Myocyte (in vitro differentiated cells): Measurements from ENCODE around the gene GAL. TPM values are rescaled to one million over a fixed set of nuclear protein-coding genes. Genes with fewer than 3 reads are reported as not detected.

ENCODE experiments used
- DNase-seq: peaks from one replicate; pipeline ENCODE4 v3.0.0-alpha.2; 2012; ENCODE audit warnings: low read depth
- total RNA-seq: library from RNA; depleted of rRNA; stranded (reverse); fragments of >200 nt; gene quantifications from 2 replicates; pipeline ENCODE4 v1.2.3, GENCODE V29; 2014

GAL gene
- total RNA-seq, 1 donor from 2014 or later: not detected

DNA sequence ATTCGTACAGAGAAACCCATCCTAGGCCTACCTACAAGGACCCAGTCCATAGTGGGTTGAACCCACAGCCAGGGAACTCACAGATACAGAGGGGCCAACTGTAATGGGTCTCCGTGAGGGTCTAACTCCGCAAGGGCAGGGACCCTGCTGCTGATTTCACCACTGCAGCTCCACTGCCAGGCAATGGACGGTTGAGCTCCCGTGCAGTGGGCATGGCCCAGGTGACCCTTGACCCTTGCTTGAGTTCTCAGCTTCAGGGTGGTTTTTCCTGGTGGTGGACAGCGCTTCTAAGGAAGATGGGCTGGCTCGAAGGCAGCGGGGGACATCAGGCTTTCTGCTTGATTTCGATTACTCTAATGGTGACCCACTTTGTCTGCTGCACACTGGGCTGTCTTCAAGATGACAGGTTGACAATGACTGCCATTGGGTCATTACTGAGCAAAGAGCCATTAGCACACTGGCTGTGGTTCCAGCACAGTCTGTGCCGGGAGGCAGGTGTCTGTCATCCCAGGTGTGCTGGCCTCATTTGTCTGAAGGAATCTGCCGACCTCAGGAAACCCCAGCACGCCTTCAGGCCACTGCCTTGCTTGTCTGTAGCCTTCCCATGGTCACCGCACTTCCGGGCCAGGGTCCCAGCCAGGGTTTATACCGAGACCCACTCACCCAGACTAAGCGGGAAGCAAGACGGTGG lies 3.7 kb upstream of the GAL start:
- no peak for DNase-seq

DNA sequence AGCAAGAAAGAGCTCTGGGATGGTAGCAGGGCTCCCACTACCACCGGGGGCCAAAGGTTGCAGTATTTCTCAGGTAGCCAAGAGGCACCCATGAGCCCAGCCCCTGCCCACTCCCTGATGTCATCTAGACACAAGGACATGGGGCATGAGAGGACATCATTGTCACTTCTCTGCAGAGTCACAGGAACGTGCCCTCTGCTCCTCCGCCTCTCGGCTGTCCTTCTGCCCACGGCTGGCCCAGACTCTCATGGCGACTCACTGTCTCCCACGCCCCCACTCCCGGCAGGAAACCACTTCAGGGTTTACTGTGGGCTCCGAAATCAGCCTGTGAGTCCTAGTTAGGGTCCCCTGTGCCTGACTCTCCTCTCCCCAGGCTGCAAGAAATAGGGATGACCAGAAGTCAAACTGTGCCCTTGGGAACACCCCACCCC lies 1.8 kb upstream of the GAL start:
- no peak for DNase-seq

DNA sequence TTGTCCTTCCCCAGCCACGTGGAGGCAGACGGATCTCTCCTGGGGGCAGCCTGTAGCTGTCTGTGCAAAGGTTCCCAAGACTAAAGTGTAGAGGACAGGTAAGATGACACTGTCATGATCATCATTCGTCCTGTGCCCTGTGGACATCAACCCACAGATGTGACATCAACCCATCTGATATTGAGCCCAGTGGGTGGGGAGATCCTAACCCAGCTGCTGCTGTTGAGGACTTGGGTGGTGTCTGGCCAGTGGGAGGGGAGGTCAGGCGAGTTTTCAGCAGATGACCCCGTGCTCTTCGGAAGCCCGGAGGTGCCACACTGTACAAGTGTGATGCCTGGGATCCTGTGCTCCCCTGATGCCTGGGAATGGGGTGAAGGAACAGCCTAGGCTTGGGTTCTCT lies 1.2 kb upstream of the GAL start:
- no peak for DNase-seq

DNA sequence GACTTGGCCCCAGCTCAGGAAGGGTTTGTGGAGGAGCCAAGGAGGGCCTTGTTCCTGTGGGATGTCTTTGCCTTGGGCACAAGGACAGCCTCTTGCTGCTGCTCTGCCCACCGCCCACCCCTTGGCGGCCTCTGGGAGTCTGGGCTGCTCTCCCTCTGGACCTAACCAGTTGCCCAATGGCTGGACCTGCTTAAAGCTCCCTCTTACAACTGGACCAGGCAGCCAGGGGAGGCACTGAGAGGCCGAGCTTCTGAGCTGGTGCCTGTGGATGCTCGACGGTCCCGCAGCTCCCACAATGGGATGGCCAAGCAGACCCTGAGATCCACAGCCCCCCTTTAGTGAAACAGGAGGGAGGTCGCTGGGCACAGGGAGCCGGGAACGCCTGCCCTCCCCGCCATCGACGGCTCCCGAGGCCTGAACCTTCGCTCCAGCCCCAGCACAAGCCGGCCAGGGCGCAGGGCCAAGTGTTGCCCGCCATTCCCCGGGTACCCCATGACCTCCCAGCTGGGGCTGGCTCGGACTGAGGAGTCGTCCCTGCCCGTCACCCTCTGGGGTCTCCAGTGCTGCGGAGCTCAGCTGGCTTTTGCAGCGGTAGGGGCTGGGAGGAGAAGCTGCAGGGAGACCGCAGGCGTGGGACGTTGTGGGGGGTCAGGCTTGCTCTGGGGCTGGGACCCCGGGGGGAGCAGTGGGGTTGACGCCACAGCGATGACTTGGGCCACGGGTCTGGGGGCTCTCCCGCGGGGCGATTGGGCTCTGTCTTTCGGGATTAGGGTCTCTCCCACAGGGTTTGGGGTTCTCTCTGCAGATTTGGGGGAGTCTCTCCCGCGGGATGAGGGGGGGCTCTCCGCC lies 584 bp upstream of the GAL start:
- DNase-seq: no peak

DNA sequence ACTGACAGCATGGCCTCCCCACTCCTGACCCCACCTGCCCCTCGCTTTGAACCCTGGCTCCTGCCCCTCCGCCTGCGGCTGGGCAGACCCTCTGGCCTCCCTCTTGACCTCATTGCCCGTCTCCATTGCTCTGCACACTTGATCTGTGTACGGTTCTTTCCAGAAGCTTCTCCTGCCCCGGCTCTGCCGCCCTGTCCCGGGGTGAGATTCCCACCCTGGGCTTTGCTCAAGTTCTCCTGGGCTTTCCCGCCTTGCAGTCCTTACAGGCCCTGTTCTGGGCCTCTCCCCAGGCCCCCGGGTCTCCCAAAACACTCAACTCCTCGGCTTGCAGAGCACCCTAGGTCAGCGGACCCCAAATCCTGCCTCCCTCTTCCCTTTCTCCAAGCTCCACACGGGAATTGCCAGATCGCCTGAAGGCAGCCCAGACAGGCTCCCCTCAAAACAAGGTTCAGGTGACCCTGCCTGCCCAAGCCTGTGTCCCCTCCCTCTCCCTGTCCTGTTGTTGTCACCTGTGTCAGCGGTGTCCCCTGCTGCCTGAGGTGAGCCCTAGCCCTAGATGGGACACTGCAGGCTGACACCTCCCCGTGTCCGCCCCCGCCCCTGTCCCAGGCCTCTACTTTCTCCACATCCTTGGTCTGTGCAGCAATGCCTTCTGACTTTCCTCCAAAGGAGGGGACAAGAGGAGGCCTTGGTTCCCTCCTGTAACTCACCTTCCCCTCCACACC lies 1.5 kb downstream of the GAL start:
- DNase-seq: no peak

DNA sequence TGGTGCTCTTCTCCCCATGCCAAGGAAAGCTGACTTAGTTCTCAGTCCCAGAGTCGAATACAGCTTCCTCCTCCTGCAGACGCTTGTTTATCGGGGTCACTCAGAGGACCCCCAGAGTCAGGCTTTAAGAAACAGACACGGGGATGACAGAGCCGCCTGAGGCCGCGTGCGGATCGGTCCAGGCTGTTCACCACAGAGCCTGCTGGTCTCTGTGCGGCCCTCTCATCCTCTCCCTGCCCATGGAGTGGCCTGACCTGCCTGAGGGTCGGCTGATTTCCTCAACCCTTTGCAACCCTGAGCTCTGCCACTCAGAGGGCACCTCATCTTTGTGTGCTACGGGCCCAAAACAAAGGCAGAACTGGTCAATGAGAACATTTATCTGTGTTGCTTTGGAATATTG lies 2.1 kb downstream of the GAL start:
- DNase-seq: no peak

DNA sequence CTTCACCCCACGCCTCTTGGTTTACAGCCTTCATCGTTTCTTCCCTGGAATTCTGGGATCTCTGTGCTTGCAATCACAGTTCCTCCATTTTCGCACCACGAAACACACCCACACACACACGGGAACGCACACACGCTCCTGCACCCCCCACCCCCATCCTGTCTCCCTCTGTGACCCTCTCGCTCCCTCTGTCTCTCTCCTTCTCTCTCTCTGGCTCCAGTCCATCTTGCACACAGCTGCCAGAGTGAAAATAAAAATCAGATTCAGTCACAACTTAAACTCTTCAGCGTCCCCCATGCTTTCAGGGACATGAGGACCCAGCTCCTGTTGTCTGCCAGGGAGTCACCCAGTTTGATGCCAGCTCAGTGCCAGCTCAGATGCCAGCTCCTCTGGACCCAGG lies 3.0 kb downstream of the GAL start:
- no peak for DNase-seq

DNA sequence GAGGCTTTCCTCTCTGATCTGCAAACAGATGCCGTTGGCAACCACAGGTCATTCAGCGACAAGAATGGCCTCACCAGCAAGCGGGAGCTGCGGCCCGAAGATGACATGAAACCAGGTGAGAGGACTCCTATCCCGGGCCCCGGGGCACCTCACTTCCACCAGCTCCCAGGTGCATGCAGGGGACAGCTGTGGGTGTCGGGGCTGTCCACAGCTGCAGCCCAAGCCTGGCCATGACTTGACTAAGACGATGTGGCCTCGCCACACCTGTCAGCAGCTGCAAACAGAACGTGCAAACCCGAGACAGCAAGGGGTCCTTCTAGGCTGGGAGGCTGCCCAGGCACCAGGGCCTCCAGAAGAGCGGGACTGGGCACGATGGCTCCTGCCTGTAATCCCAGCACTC lies 3.6 kb downstream of the GAL start:
- no peak for DNase-seq

DNA sequence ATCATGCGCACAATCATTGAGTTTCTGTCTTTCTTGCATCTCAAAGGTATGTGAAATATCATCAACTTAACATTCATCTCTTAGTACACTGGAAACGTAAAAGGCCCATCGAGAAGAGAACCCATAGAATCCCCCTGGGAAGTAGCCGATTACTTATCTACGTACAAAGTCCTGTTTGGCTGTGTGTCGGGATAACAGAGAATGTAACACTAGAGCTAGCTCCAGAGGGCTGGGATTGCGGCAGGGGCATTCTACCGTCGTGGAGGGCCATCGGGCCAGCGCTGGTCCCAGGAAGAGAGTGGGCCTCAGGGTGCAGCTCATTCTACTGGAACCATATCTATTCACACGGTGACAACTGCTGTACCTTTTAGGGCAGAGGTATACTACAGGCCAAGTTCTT lies 4.5 kb downstream of the GAL start:
- DNase-seq: no peak

DNA sequence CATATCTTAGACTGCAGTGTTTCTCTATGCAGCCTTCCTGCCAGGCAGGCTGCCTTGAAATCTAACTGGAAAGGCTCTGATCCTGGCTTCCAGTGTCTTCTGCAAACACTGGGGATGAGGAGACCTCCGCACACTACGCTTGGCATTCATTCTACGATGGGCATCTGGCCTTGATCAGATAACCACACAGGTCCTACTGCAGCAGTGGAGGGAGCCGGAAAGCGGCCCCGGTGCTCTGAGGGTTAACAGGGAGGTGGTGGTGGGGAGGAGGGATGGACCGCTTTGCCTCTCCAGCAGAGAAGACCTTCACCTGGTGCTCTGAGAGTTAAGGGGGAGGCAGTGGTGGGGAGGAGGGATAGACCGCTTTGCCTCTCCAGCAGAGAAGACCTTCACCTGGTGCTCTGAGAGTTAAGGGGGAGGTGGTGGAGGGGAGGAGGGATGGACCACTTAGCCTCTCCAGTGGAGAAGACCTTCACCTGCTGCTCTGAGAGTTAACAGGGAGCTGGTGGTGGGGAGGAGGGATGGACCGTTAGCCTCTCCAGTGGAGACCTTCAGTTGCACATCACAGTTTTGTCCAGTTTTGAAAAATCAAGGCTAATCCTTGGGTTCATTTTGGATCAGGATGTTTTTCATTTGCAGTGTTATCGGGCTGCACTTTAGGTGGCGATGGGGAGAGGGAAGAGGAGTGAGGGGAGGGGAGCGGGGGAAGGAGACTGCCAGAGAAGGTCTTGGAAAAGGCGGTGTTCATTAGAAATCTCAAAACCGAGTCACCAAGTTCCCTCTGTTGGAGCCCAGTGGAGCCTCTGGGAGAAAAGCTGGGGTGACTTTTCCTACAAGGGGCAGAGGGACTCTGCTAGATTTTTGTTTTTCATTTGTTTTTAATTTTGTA lies 5.6 kb downstream of the GAL start:
- no peak for DNase-seq

DNA sequence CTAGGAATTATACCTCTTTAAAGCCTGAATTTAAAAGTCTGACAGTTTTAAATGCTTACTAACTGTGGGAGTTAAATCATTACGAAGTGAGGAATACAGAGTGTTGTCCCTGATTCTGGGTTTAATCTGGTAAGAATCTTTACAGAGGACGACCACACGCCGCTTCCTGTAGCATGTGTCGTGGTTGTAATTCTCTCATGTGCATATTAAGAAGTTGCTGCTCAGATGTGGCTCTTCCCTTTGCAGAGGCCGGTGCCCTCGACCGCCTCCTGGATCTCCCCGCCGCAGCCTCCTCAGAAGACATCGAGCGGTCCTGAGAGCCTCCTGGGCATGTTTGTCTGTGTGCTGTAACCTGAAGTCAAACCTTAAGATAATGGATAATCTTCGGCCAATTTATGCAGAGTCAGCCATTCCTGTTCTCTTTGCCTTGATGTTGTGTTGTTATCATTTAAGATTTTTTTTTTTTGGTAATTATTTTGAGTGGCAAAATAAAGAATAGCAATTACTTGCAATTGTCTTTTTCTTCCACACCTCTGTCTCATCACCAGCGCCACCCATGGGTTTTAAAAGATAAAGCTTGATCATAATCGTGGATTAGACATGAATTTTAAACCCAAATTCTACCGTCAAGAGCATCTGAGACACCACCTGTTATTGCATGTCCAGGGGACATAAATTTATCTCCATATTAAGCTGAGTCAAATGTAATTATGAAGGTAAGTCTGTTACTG lies 6.5 kb downstream of the GAL start:
- no peak for DNase-seq

DNA sequence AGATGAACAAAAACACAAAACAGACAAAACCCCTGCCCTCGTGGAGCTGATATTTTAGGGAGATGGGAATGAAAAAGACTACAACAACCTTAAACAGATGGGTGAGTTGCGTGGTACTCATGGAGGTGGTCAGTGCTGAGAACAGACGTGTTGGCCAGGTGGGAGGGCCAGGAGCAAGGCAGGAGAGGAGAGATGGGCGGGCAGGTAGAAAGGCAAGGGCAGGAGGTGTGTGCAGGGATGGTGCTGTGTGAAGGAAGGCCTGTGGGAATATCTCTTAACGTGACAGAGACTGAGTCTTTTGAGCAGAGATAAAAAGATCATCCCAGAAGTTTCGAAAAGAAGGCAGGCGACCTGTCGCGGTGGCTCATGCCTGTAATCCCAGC lies 7.0 kb downstream of the GAL start:
- DNase-seq: no peak

DNA sequence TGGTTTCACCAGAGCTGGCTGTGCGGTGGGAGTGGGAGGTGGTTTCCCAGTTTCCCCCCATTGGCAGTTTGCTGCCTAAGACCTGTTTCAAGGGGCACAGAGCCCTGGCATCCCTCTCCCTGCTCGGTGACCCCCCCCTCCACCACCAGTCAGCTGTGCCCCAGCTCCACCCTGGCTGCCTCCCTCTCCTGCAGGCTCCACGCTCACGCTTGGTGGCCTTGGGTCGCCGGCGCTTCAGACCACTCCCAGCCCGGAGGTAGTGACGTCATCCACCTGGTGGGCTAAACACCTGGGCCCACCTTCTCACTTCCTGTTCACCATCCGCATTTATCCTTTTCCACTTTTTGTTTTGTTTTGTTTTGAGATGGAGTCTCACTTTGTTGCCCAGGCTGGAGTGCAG lies 7.8 kb downstream of the GAL start:
- no peak for DNase-seq

DNA sequence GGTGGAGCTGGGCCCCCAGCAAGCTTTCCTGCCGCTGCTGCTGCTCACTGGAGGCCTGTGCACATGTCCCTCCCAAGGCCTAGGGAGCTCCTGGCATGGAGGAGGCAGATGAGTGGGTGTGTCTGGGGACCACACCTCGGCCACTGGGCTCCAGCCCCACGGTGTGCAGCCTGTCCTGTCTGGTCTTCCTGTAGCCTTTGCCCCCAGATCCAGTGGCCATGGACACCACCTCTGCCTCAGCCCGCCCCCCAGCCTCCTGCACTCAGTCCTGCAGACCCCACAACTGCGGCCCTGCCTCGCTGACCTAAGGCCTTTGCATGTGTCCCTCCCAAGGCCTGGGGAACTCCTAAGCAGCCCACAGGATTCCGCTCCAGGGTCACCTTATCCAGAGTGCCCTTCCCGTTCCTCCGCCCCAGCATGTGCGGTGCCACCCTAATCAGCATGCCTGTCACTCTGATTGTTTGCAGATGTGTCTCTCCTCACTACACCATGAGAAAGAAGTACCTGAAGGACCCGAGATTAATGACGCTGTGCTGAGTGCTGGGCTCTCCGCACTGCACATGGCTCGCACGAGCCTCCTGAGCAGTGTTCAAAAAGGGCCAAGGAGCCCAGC lies 8.6 kb downstream of the GAL start:
- no peak for DNase-seq

DNA sequence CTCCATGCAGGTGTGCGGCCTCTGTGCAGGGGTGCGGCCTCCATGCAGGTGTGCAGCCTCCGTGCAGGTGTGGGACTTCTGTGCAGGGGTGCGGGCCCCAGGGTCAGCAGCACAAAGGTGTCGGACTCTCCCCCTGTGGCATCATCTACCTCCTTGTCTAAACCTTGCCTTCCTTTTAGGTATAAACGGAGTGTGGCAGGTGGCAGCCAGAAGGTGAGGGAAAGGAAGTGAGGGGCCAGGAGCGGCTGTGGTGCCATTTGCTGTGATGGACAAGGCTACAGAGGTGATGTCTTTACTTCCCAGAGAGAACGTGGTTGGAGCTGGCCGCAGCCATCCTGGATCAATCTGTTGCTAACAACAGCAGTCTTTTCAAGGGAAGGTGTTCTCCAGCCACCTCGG lies 9.1 kb downstream of the GAL start:
- DNase-seq: no peak

DNA sequence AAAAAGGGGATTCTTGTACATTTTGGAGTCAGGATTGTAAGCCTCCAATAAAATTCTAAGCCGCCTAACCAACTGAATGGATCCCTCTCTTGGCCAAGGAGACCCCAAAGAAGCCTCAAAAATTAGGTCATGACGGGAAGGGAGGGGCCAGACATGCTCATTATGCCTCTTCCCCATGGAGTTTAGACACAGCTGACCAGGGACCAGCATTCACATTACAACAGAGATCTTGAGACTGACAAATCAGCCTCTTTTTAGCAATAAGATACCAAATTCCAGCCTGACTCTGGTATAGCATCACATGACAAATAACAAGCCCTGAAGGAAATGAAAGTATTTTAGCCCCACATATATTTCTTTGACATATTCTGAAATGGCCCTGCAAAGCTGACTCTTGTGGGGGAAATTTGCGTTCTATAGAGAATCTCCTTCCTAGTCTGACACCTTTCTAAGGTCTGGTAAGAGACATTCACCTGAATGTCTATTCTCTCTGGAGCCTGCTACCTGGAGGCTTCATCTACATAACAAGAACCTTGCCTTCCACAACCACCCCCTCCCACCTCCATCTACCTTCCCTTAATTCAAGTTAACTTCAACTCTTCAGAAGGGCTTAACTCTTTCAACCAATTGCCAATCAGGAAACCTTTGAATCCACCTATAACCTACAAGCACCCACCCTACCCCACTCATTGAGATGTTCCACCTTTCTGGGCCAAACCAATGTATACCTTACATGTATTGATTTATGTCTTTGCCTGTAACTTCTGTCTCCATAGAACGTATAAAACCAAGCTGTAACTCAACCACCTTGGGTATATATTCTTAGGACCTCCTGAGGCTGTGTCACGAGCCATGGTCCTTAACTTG lies 10.3 kb downstream of the GAL start:
- no peak for DNase-seq

DNA sequence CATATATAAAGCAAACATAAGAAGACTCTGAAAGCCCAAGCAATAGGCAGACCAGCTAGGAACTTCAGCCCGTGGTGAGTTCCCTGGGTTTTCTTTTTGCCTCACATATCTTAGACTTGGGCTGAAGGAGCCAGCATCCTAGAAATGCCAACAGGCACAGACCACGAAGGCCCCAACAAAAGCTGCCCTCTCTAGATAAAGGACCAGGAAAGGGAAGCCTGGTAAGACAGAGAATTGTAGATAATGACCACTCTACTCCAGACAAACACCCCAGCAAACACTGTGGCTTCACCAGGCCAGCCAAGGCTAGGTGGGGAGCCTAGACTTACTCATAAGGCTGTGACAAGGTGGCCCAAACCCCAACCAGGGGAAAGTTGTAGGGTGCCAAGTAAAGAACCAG lies 11.2 kb downstream of the GAL start:
- DNase-seq: no peak

DNA sequence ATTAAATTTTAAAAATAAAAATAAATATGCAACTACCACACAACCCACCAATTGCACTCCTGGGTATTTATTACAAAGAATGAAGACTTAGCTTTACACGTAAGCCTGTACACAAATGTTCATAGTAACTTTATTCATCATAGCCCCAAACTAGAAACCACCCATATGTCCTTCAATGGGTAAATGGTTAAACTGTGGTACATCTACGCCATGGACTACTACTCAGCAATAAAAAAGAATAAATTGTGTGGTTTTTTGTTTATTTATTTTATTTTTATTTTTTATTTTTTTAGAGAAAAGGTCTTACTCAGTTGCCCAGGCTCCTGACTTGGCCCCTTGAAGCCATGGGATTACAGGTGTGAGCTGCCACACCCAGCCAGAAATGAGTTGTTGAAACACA lies 14.6 kb downstream of the GAL start:
- no peak for DNase-seq

DNA sequence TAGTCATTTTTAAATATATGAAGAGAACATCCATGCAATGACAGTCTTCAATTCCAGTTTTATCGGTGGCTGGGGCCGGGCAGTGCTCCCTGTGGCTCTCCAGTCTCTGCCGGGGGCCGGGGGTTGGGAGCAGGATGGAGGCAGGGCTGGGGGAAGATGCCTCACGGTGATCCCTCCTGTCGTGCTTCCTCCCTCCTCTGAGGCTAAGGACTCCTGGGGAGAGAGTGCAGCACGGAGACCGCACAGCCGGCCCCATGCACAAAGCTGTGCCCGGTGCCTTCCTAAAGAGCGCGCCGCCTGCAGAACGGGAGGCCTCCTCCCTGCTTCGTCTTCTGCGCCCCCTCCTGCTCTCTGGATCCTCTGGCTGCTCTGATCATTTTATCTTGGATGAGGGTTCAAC lies 20.5 kb downstream of the GAL start:
- no peak for DNase-seq
